Measurements from ENCODE around the gene ESPNL.
"Not testable (repeated sequence)": the region's sequence is repeated elsewhere in the genome, so short reads cannot be mapped to it uniquely, and the experiment has no call there.

GRCh38 chr2:238057696-238058575 lies 42.2 kb upstream of the ESPNL start:
- not testable (repeated sequence) for TF ChIP-seq POLR2A, CTCF (IDR thresholded peaks at IDR 0.05)
